HG03457 (cell line): ENCODE data around the gene TUFT1.
"Not testable (repeated sequence)": the region's sequence is repeated elsewhere in the genome, so short reads cannot be mapped to it uniquely, and the experiment has no call there.

Experiments used
- ATAC-seq: cut with Tn5 transposase; IDR thresholded peaks from one replicate; pipeline ENCODE4 v1.9.1; 2021; ENCODE audit warnings: moderate number of reproducible peaks; ENCODE audit not compliant: unreplicated experiment

The TUFT1 gene

GRCh38 chr1:151512326-151512725 is 27.8 kb upstream of the TUFT1 start:
- ATAC-seq: no peak

GRCh38 chr1:151512801-151513625 is 27.1 kb upstream of the TUFT1 start:
- ATAC-seq: no peak

GRCh38 chr1:151513626-151514121 is 26.4 kb upstream of the TUFT1 start:
- ATAC-seq: no peak

GRCh38 chr1:151514366-151514765 is 25.7 kb upstream of the TUFT1 start:
- ATAC-seq: no peak

- no peak for ATAC-seq
Observed at GRCh38 chr1:151515265-151515664, 24.8 kb upstream of the TUFT1 start.

GRCh38 chr1:151516031-151516511 is 24.0 kb upstream of the TUFT1 start:
- ATAC-seq: no peak

- ATAC-seq: no peak
Observed at GRCh38 chr1:151518431-151518830, 21.7 kb upstream of the TUFT1 start.

GRCh38 chr1:151518936-151519335 is 21.2 kb upstream of the TUFT1 start:
- no peak for ATAC-seq

- ATAC-seq: no peak
Observed at GRCh38 chr1:151519667-151520066, 20.4 kb upstream of the TUFT1 start.

GRCh38 chr1:151520359-151520758 is 19.8 kb upstream of the TUFT1 start:
- ATAC-seq: no peak

- not testable (repeated sequence) for ATAC-seq
Observed at GRCh38 chr1:151522427-151522826, 17.7 kb upstream of the TUFT1 start.

GRCh38 chr1:151523326-151523725 is 16.8 kb upstream of the TUFT1 start:
- no peak for ATAC-seq

- ATAC-seq: no peak
Observed at GRCh38 chr1:151524736-151525135, 15.4 kb upstream of the TUFT1 start.

GRCh38 chr1:151526735-151527525 is 13.2 kb upstream of the TUFT1 start:
- ATAC-seq: no peak

GRCh38 chr1:151529211-151529702 is 10.9 kb upstream of the TUFT1 start:
- ATAC-seq: no peak

GRCh38 chr1:151529781-151530180 is 10.3 kb upstream of the TUFT1 start:
- no peak for ATAC-seq

GRCh38 chr1:151530461-151530860 is 9.6 kb upstream of the TUFT1 start:
- no peak for ATAC-seq

- no peak for ATAC-seq
Observed at GRCh38 chr1:151533870-151534269, 6.2 kb upstream of the TUFT1 start.

- no peak for ATAC-seq
Observed at GRCh38 chr1:151534662-151535278, 5.3 kb upstream of the TUFT1 start.

GRCh38 chr1:151535326-151536271 is 4.5 kb upstream of the TUFT1 start:
- no peak for ATAC-seq
